GM12872 (cell line): ENCODE results near the gene RAD23A.

Experiments
- TF ChIP-seq, protein P1 (sequence below): IDR thresholded peaks from 3 replicates; pipeline ENCODE4 v1.5.1; 2011; ENCODE audit warnings: low read depth, mild to moderate bottlenecking, low read length, moderate library complexity; ENCODE audit not compliant: insufficient read depth

RAD23A gene

GRCh38 chr19:12987190-12987589 is 41.5 kb downstream of the RAD23A start:
- TF ChIP-seq, protein P1, sequence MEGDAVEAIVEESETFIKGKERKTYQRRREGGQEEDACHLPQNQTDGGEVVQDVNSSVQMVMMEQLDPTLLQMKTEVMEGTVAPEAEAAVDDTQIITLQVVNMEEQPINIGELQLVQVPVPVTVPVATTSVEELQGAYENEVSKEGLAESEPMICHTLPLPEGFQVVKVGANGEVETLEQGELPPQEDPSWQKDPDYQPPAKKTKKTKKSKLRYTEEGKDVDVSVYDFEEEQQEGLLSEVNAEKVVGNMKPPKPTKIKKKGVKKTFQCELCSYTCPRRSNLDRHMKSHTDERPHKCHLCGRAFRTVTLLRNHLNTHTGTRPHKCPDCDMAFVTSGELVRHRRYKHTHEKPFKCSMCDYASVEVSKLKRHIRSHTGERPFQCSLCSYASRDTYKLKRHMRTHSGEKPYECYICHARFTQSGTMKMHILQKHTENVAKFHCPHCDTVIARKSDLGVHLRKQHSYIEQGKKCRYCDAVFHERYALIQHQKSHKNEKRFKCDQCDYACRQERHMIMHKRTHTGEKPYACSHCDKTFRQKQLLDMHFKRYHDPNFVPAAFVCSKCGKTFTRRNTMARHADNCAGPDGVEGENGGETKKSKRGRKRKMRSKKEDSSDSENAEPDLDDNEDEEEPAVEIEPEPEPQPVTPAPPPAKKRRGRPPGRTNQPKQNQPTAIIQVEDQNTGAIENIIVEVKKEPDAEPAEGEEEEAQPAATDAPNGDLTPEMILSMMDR: no peak

DNA sequence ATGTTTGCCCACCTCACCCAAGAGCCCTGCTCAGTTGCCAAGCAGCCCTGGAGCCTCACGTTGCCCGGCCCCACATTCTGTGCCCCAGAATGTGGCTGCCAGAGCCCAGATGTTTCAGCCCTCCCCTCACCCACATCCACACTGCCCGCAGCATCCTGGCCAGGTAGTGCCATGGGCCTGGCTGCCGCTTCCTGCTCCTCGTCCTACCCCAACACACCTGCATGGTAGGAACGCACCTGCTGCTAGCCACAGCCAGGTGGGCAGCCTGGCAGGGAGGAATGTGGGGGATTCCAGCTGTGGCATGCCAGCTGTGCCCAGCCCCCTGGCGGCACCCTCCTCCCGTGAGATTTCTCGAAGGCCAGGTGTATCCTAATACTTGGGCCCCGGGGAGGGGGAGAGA is 42.1 kb downstream of the RAD23A start:
- TF ChIP-seq, protein P1: no peak

GRCh38 chr19:12990431-12990830 is 44.8 kb downstream of the RAD23A start:
- TF ChIP-seq, protein P1: no peak

- TF ChIP-seq, protein P1: no peak
Observed at GRCh38 chr19:12990853-12991252, 45.2 kb downstream of the RAD23A start.

DNA sequence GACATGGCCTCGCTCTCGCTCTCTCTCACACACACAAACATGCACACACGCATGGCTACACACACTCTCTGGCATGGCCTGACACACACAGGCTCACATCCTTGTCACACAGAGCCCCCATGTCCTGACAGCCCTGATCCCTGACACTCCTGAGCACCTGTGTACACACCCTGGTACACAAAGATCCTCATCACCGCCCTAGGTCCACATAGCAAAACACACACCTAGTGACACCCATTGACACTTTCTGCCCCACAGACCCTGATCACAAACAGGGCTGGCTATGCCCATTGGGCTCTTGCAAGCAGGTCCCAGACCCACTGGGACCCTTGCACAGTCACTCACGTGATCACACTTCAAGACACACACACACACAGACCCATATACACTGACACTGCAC is 45.6 kb downstream of the RAD23A start:
- TF ChIP-seq, protein P1: no peak

DNA sequence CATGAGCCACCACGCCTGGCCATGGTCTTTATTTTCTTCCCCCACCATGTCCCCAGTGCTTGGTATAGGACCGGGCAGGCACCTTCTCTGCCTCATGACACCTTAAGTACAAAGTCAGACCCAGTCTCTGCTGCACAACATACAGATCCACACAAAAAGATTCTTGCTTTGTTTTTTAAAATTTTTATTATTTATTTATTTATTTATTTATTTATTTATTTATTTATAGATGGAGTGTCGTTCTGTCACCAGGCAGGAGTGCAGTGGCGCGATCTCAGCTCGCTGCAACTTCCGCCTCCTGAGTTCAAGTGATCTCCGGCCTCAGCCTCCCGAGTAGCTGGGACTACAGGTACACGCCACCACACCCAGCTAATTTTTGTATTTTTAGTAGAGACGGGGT is 47.1 kb downstream of the RAD23A start:
- TF ChIP-seq, protein P1: no peak

- TF ChIP-seq, protein P1: no peak
Observed at GRCh38 chr19:12993562-12993961, 47.9 kb downstream of the RAD23A start.
